Activated naive CD4-positive, alpha-beta T cell treated with anti-CD3 and anti-CD28 coated beads for 36 hours (primary cell): ENCODE measurements around the gene ARID4B. TPM values are rescaled to one million over a fixed set of nuclear protein-coding genes. Genes with fewer than 3 reads are reported as not detected.
"Not testable (repeated sequence)": the region's sequence is repeated elsewhere in the genome, so short reads cannot be mapped to it uniquely, and the experiment has no call there.

ENCODE experiments used
- CTCF ChIA-PET: fragments of 350-600 bp; sonication (Branson Sonifier 250); formaldehyde crosslinking; loops from one replicate; lab custom pipeline; 2021; ENCODE audit warnings: antibody characterized with exemption; lab: Charles Lee
- DNase-seq: peaks from one replicate; pipeline ENCODE4 v3.0.0-alpha.2; 2020
- H3K27ac Mint-ChIP-seq: one replicate; pipeline ENCODE4 v1.8.0; 2021; ENCODE audit warnings: mild to moderate bottlenecking, mixed read lengths
- H3K27me3 Mint-ChIP-seq: one replicate; pipeline ENCODE4 v1.8.0; 2021; ENCODE audit warnings: low read depth, mixed read lengths
- H3K36me3 Mint-ChIP-seq: one replicate; pipeline ENCODE4 v1.8.0; 2021; ENCODE audit warnings: low read depth, mixed read lengths
- H3K4me1 Mint-ChIP-seq: one replicate; pipeline ENCODE4 v1.8.0; 2021; ENCODE audit warnings: low read depth, mixed read lengths
- H3K4me3 Mint-ChIP-seq: one replicate; pipeline ENCODE4 v1.8.0; 2021; ENCODE audit warnings: mild to moderate bottlenecking, moderate library complexity, mixed read lengths
- H3K9me3 Mint-ChIP-seq: one replicate; pipeline ENCODE4 v1.8.0; 2021; ENCODE audit warnings: mixed read lengths
- intact Hi-C: fragments of 100-400 bp; cut with micrococcal nuclease; formaldehyde crosslinking; loops from one replicate; pipeline ENCODE4 v1.15.1; 2023
- total RNA-seq, 2 experiments: library from RNA; stranded (reverse); gene quantifications; one replicate each; pipeline ENCODE4 v1.2.3, GENCODE V29; 2021

Gene ARID4B
- total RNA-seq, 2 experiments from 2014 or later, result 39.9 to 43.8 TPM

DNA sequence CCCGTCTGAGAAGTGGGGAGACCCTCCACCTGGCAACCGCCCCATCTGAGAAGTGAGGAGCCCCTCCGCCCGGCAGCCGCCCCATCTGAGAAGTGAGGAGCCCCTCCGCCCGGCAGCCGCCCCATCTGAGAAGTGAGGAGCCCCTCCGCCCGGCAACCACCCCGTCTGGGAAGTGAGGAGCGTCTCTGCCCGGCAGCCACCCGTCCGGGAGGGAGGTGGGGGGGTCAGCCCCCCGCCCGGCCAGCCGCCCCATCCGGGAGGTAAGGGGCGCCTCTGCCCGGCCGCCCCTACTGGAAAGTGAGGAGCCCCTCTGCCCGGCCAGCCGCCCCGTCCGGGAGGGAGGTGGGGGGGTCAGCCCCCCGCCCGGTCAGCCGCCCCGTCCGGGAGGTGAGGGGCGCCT lies 18.8 kb downstream of the ARID4B start:
- CTCF ChIA-PET, H3K36me3 Mint-ChIP-seq, H3K4me3 Mint-ChIP-seq, H3K9me3 Mint-ChIP-seq, H3K27me3 Mint-ChIP-seq, H3K27ac Mint-ChIP-seq, intact Hi-C loops, DNase-seq: not testable (repeated sequence)
- H3K4me1 Mint-ChIP-seq, result peaks cover 68% of the 10 kb centered on the region

DNA sequence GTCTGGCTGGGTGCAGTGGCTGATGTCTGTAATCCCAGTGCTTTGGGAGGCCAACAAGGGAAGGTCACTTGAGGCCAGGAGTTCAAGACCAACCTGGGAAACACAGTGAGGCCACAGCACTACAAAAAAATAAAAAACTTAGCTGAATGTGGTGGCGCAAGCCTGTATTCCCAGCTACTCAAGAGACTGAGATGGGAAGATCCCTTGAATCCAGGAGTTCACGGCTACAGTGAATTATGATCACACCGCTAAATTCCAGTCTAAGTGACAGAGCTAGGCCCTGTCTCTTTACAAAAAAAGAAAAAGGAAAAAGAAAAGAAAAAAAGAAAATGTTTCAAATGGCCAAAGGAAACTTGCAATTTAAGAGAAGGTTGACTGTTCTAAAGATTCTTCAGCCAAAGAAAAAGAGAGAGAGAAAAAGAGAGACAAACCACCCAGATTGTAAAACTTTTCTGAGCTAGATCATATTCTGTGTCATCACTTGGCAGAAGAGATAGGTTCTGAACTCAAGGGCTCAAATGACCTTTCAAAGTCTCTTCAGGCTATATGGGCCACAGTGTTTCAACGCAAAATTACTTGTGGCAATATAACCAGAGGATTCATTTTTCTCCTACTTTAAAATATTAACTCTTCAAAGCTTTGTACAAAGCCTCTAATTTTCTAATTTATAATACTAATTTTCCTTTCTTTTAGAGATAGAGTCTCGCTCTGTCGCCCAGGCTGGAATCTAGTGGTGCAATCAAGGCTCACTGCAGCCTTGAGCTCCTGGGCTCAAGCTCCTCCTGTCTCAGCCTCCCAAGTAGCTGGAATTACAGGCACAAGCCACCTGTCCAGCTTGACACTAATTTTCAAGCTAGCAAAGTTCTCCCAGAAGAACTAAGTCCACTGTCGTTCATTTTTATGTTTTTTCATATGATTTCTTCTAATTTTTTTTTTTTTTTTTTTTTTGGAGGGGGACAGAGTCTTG lies 20.5 kb downstream of the ARID4B start:
- Mint-ChIP-seq H3K9me3 (no peaks in the 10 kb centered on the region), H3K4me3 (no peak overlapping the region), H3K27me3 (no peaks in the 10 kb centered on the region), H3K4me1 (peaks cover 57% of the 10 kb centered on the region), H3K27ac (peak overlapping the region; percentile 22), H3K36me3 (peaks cover 6% of the 10 kb centered on the region)
- intact Hi-C loops, result no loop called here
- no peak for DNase-seq
- CTCF ChIA-PET, result interaction anchor here (0.7 kb wide), 1 partner anchor 21 kb away, joined by 3 read pairs; the partner anchor contains the start of genes ARID4B and GGPS1

DNA sequence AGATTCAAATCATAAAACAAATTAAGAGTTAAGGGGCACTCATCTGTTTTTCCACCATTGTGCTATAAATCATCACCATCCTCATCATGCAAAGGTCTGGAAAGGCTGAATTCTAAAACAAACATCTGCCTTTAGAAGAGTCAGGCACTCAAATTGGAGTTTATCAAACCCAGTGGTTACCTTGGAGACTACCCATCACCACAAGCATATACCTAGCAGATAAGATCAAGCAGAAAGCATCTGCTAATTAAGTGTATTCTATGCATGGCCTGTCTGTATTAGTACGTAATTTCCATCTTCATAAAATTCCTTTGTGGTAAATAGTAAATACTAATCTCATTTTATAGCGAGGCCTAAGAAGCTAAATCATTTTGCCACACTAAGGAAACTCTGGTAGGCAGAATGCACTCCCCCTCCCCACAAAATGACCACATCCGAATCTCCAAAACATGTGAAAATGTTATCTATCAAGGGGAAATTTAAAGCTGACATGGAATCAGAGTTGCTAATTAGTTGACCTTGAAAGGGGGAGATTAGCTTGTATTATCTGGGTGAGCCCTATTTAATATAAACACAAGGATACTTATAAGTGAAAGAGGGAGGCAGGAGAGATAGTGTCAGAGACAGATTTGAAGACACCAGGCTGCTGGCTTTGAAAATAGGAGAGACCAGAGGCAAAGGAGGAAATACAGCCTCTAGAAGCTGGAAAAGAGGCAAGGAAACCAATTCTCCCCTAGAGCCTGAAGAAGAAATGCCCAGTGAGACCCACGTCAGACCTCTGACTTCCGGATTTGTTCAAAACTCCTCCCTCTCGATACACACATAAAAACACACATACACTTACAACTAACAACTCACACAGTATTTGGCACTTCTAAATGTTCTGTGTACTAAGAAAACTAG lies 23.2 kb downstream of the ARID4B start:
- H3K4me3 Mint-ChIP-seq, result no peak overlapping the region
- peak overlapping the region; percentile 69 for H3K27ac Mint-ChIP-seq
- intact Hi-C loops, result no loop called here
- peak; percentile 42 for DNase-seq
- H3K36me3 Mint-ChIP-seq, result peaks cover 5% of the 10 kb centered on the region
- no peaks in the 10 kb centered on the region for H3K9me3 Mint-ChIP-seq
- peaks cover 52% of the 10 kb centered on the region for H3K4me1 Mint-ChIP-seq
- CTCF ChIA-PET, result interaction anchor here (0.6 to 1.6 kb wide), 5 partner anchors 9 to 209 kb away, joined by 3 to 4 read pairs (median 4); no protein-coding TSS in a partner anchor
- no peaks in the 10 kb centered on the region for H3K27me3 Mint-ChIP-seq

DNA sequence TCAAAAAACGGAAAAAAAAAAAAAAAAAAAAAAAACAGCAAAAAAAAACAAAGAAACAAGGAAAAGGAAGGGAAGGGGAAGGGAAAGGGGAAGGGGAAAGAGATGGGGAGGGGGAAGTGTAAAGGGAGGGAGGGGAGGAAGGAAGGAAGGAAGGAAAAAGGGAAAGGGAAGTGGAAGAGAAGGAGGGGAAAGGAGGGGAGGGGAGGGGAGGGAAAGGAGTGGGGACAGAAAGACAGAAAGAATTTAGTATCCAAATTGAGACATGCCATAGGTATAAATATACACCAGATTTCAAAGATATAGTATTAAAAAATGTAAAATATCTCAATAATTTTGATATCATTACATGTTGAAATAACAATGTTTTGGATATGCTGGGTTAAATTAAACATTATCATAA lies 25.8 kb downstream of the ARID4B start:
- H3K27me3 Mint-ChIP-seq, result no peaks in the 10 kb centered on the region
- intact Hi-C loops, result no loop called here
- no peak for DNase-seq
- H3K4me1 Mint-ChIP-seq, result peaks cover 65% of the 10 kb centered on the region
- no peak overlapping the region for H3K4me3 Mint-ChIP-seq
- CTCF ChIA-PET, result interaction anchor here (0.6 kb wide), 1 partner anchor 481 kb away, joined by 4 read pairs; no protein-coding TSS in a partner anchor
- peaks cover 1% of the 10 kb centered on the region for H3K36me3 Mint-ChIP-seq
- no peaks in the 10 kb centered on the region for H3K9me3 Mint-ChIP-seq
- no peak overlapping the region for H3K27ac Mint-ChIP-seq

DNA sequence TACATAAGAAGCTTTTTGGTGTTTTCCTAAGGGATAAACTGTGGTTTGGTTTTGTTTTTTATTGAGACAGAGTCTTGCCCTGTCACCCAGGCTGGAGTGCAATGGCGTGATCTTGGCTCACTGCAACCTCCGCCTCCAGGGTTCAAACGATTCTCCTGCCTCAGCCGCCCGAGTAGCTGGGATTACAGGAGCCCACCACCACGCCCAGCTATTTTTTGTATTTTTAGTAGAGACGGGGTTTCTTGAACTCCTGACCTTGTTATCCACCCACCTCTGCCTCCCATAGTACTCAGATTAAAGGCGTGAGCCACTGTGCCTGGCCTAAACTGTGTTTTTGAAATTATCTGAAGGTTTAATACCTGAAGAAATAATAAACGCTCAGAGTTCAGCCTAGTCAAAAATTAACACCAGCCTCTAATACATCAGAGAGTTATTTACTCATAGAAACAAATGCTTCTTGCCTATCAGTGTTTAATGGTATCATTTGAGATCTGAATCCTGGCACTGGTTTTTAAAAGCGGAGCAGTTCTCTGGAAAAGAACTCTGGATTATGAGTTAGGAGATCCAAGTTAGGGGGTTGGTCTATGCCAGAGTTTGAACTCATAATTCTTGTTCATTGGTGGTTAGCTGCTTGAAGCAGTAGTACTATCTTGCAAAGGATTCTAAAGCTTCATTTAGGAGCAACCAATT lies 28.7 kb downstream of the ARID4B start:
- Mint-ChIP-seq H3K27ac (peak overlapping the region; percentile 73), H3K9me3 (no peaks in the 10 kb centered on the region), H3K27me3 (no peaks in the 10 kb centered on the region), H3K4me3 (peak overlapping the region; percentile 12), H3K36me3 (peaks cover 1% of the 10 kb centered on the region), H3K4me1 (peaks cover 56% of the 10 kb centered on the region)
- DNase-seq, result no peak
- intact Hi-C loops, result loop anchor here (2.0 kb wide), 2 partner anchors 15 to 67 kb away; partner anchors contain the start of gene TBCE
- CTCF ChIA-PET, result interaction anchor here (0.7 to 1.9 kb wide), 4 partner anchors 14 to 461 kb away, joined by 3 to 7 read pairs (median 3); no protein-coding TSS in a partner anchor

DNA sequence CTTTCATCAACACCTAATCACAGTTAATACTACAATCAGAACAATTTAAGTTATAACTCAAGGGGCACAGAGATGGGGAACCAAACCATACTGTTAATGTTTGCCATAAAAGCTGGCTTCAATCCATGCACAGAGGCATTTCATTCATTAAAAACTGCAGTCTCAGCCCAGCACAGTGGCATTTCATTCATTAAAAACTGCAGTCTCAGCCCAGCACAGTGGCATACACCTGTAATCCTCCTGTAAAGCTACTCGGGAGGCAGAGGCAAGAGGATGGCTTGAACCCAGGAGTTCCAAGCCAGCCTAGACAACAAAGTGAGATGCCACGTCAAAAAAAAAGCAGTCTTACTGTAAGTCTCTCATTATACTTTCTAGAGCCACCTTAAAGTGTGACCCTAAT lies 29.2 kb downstream of the ARID4B start:
- peak overlapping the region; percentile 73 for H3K27ac Mint-ChIP-seq
- no peaks in the 10 kb centered on the region for H3K9me3 Mint-ChIP-seq
- H3K27me3 Mint-ChIP-seq, result no peaks in the 10 kb centered on the region
- DNase-seq, result no peak
- peak overlapping the region; percentile 12 for H3K4me3 Mint-ChIP-seq
- H3K36me3 Mint-ChIP-seq, result no peaks in the 10 kb centered on the region
- CTCF ChIA-PET, result interaction anchor here (0.7 to 1.9 kb wide), 3 partner anchors 15 to 461 kb away, joined by 3 to 7 read pairs (median 3); no protein-coding TSS in a partner anchor
- peaks cover 55% of the 10 kb centered on the region for H3K4me1 Mint-ChIP-seq
- intact Hi-C loops, result loop anchor here (2.0 kb wide), 2 partner anchors 16 to 68 kb away; partner anchors contain the start of gene TBCE

DNA sequence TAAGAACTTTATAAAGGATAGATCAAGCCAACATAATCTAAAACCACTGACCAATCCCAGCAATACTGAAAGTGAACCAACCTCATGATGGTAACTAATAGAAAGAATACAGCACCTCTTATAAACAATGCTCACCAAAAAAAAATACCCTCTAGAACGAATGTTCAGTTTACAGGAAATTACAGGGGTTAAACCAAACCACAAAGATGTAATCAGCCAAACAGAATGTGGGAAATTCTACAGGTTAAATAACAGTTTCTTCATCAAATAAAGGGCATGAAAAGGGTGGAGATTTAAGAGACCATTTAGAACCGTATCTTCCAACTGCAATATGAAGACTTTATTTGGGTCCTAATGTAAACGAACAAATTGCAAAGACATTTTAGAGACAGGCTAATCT lies 30.4 kb downstream of the ARID4B start:
- no peaks in the 10 kb centered on the region for H3K9me3 Mint-ChIP-seq
- intact Hi-C loops, result loop anchor here (1.0 to 2.0 kb wide), 2 partner anchors 19 to 31 kb away; partner anchors contain the start of genes ARID4B and GGPS1
- peak overlapping the region; percentile 8 for H3K4me3 Mint-ChIP-seq
- DNase-seq, result no peak
- H3K27ac Mint-ChIP-seq, result peak overlapping the region; percentile 81
- peaks cover 56% of the 10 kb centered on the region for H3K4me1 Mint-ChIP-seq
- CTCF ChIA-PET, result no interaction called here
- no peaks in the 10 kb centered on the region for H3K27me3 Mint-ChIP-seq
- H3K36me3 Mint-ChIP-seq, result no peaks in the 10 kb centered on the region

DNA sequence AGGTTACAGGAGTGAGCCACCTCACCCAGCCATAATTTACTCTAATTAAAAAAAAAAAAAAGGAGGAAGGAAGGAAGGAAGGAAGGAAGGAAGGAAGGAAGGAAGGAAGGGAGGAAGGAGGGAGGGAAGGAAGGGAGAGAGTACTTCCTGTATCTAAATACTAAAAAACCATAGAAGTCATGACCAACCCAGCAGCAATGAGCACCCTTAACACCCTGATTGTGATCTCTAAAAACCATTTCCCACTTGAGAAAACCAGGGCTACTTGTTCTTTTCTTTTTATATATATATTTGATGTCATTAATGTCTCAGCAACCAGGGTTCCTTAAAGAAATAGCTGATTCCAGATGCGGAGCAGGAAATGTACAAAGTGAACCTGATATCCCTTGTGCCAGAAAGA lies 31.2 kb downstream of the ARID4B start:
- intact Hi-C loops, result loop anchor here (1.0 to 2.0 kb wide), 2 partner anchors 18 to 32 kb away; partner anchors contain the start of genes ARID4B and GGPS1
- H3K36me3 Mint-ChIP-seq, result no peaks in the 10 kb centered on the region
- H3K4me3 Mint-ChIP-seq, result no peak overlapping the region
- peaks cover 58% of the 10 kb centered on the region for H3K4me1 Mint-ChIP-seq
- no peaks in the 10 kb centered on the region for H3K9me3 Mint-ChIP-seq
- DNase-seq, result no peak
- CTCF ChIA-PET, result no interaction called here
- H3K27ac Mint-ChIP-seq, result peak overlapping the region; percentile 65
- no peaks in the 10 kb centered on the region for H3K27me3 Mint-ChIP-seq

DNA sequence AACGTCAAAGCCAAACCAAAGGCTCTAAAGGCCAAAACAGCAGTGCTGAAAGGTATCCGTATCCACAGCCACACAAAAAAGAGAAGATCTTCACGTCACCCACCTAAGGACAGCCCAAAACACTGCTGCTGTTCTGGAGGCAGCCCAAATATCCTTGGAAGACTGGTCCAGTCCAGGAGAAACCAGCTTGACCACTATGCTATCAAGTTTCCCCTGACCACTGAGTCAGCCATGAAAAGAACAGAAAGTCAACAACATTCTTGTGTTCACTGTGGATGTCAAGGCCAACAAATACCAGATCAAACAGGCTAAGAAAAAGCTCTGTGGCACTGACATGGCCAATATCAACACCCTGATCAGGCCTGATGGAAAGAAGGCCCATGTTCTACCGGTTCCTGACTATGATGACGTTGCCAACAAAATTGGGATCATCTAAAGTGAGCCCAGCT lies 32.1 kb downstream of the ARID4B start:
- H3K4me1 Mint-ChIP-seq, result peaks cover 59% of the 10 kb centered on the region
- no peaks in the 10 kb centered on the region for H3K36me3 Mint-ChIP-seq
- no peaks in the 10 kb centered on the region for H3K9me3 Mint-ChIP-seq
- intact Hi-C loops, result loop anchor here (2.0 kb wide), 1 partner anchor 17 kb away; no protein-coding TSS in a partner anchor
- H3K27me3 Mint-ChIP-seq, result no peaks in the 10 kb centered on the region
- H3K27ac Mint-ChIP-seq, result no peak overlapping the region
- H3K4me3 Mint-ChIP-seq, result no peak overlapping the region
- CTCF ChIA-PET, result no interaction called here
- no peak for DNase-seq

DNA sequence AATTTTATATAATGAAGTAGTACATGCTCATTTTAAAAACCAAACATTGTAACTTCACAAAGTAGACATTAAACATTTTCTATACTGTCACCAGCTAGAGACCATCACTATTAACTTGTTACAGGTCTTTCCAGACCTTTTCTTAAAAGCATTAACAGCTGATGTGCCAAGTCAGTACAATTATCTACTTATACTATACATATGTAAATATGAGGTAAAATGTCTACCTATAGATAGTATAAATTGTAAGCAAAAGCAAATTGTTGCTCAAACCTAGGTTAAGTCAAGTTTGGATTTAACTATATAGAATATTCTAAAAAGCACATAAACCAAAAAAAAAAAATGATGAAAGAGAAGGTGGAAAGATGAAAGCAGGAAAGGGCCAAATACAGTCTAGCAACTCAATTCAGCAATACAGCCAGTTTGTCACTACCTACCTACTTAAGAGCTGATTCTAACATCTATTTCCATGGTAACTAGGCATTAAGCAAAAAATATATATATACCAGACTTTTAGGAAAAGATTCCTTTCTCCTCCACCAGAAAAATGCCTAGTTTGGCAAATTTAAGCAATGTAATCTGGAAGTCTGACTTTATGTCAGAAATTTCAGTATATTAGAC lies 34.5 kb downstream of the ARID4B start:
- Mint-ChIP-seq H3K36me3 (no peaks in the 10 kb centered on the region), H3K4me1 (peaks cover 57% of the 10 kb centered on the region), H3K27me3 (no peaks in the 10 kb centered on the region), H3K4me3 (no peak overlapping the region), H3K9me3 (no peaks in the 10 kb centered on the region), H3K27ac (no peak overlapping the region)
- no peak for DNase-seq
- intact Hi-C loops, result no loop called here
- CTCF ChIA-PET, result interaction anchor here (0.6 to 0.9 kb wide), 4 partner anchors 9 to 752 kb away, joined by 3 to 5 read pairs (median 4); no protein-coding TSS in a partner anchor

DNA sequence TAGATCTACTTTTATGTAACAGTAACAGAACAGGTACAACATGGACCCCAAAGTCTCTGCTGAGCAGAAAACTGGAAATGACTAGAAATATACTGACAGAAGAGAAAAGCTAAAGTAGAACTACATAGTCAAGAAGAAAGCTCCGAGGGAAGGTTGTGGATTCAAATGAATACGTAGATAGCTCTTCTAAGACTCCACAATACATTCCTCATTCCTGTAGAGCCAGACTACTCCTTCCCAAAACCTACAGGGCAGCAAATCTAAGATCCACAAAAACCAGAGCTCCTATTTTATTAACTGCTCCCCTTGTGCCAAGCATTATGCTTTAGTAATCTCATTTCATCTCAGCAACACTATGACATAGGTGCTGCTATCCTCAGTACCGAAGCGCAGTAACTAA lies 35.2 kb downstream of the ARID4B start:
- no peaks in the 10 kb centered on the region for H3K27me3 Mint-ChIP-seq
- CTCF ChIA-PET, result interaction anchor here (0.7 to 0.9 kb wide), 2 partner anchors 9 to 32 kb away, joined by 4 to 7 read pairs; no protein-coding TSS in a partner anchor
- DNase-seq, result no peak
- intact Hi-C loops, result no loop called here
- H3K9me3 Mint-ChIP-seq, result no peaks in the 10 kb centered on the region
- H3K36me3 Mint-ChIP-seq, result no peaks in the 10 kb centered on the region
- no peak overlapping the region for H3K4me3 Mint-ChIP-seq
- no peak overlapping the region for H3K27ac Mint-ChIP-seq
- peaks cover 60% of the 10 kb centered on the region for H3K4me1 Mint-ChIP-seq
